Stimulated activated CD8-positive, alpha-beta memory T cell treated with anti-CD3 and anti-CD28 coated beads, Interleukin-12 subunit alpha, Interleukin-12 subunit beta, amount 100 ng/mL, for 24 hours (primary cell): ENCODE measurements around the gene NRIP2.
A peak's percentile ranks its signal among the peaks of the same experiment; 100 is the strongest.
"Not testable (repeated sequence)": the region's sequence is repeated elsewhere in the genome, so short reads cannot be mapped to it uniquely, and the experiment has no call there.

ENCODE experiments used
- DNase-seq: peaks from one replicate; pipeline ENCODE4 v3.0.0-alpha.2; 2020; ENCODE audit errors: extremely low read depth

Gene NRIP2

GRCh38 chr12:2834581-2835491 is at the start of gene NRIP2:
Gene NRIP2 (minus strand): TSS chr12:2835035. CDS start chr12:2834983, 52 bp downstream.
- no peak for DNase-seq

GRCh38 chr12:2879853-2880252 is 45.0 kb upstream of the NRIP2 start:
- no peak for DNase-seq

GRCh38 chr12:2877953-2878732 is 43.3 kb upstream of the NRIP2 start:
- no peak for DNase-seq

GRCh38 chr12:2877047-2877952 is 42.5 kb upstream of the NRIP2 start, which contains the start of the genes FOXM1 and RHNO1:
Gene FOXM1 (minus strand): TSS chr12:2877174. CDS start chr12:2874478, 2,696 bp downstream.
Gene RHNO1 (plus strand): TSS chr12:2877223. CDS start chr12:2885367, 8,144 bp downstream.
- DNase-seq = peak; percentile 69

- DNase-seq = no peak
Measured at GRCh38 chr12:2876431-2877046, 41.7 kb upstream of the NRIP2 start.

- not testable (repeated sequence) for DNase-seq
Measured at GRCh38 chr12:2868986-2869632, 34.3 kb upstream of the NRIP2 start.

- DNase-seq = no peak
Measured at GRCh38 chr12:2864198-2864597, 29.4 kb upstream of the NRIP2 start.

- not testable (repeated sequence) for DNase-seq
Measured at GRCh38 chr12:2863402-2863801, 28.6 kb upstream of the NRIP2 start.

- DNase-seq = no peak
Measured at GRCh38 chr12:2862876-2863275, 28.0 kb upstream of the NRIP2 start.

GRCh38 chr12:2860170-2860569 is 25.3 kb upstream of the NRIP2 start:
- DNase-seq = no peak

- no peak for DNase-seq
Measured at GRCh38 chr12:2858944-2859421, 24.1 kb upstream of the NRIP2 start.

- DNase-seq = no peak
Measured at GRCh38 chr12:2858334-2858733, 23.5 kb upstream of the NRIP2 start.

GRCh38 chr12:2857576-2857975 is 22.7 kb upstream of the NRIP2 start:
- no peak for DNase-seq

GRCh38 chr12:2857021-2857431 is 22.2 kb upstream of the NRIP2 start, which contains the start of gene TEX52:
Gene TEX52 (minus strand): TSS chr12:2857039. CDS start chr12:2857026, 13 bp downstream.
- no peak for DNase-seq

- no peak for DNase-seq
Measured at GRCh38 chr12:2856051-2856450, 21.2 kb upstream of the NRIP2 start.

GRCh38 chr12:2855546-2855945 is 20.7 kb upstream of the NRIP2 start:
- no peak for DNase-seq

GRCh38 chr12:2854669-2855453 is 20.0 kb upstream of the NRIP2 start:
- DNase-seq = no peak

GRCh38 chr12:2853626-2854025 is 18.8 kb upstream of the NRIP2 start:
- DNase-seq = no peak

- no peak for DNase-seq
Measured at GRCh38 chr12:2851931-2852330, 17.1 kb upstream of the NRIP2 start.
